Esophagus muscularis mucosa (tissue), 4 donors: Measurements from ENCODE around the gene ERBB4. TPM values are rescaled to one million over a fixed set of nuclear protein-coding genes. Genes with fewer than 3 reads are reported as not detected.

Experiments used
- DNase-seq: peaks from one replicate; pipeline ENCODE4 v3.0.0-alpha.2; 2017; ENCODE audit errors: extremely low spot score
- H3K27ac ChIP-seq, 4 donors: fragments of 200-600 bp; sonication (generic); replicated peaks in 1 of 4; 1 replicate in 3 of 4; 2 replicates in 1 of 4; pipeline ENCODE4 v1.5.1; 2016 to 2019; ENCODE audit warnings: mild to moderate bottlenecking in 1 of 4
- H3K27me3 ChIP-seq, 4 donors: fragments of 200-600 bp; sonication (generic); one replicate each; pipeline versions ENCODE4 v1.5.1 to v1.6.0; 2016 to 2019
- H3K36me3 ChIP-seq, 4 donors: fragments of 200-600 bp; sonication (generic); one replicate each; pipeline ENCODE4 v1.5.1; 2016 to 2019
- H3K4me1 ChIP-seq, 4 donors: fragments of 200-600 bp; sonication (generic); one replicate each; pipeline ENCODE4 v1.5.1; 2016 to 2019
- H3K4me3 ChIP-seq, 4 donors: fragments of 200-600 bp; sonication (generic); 1 replicate in 2 of 4; 2 replicates in 2 of 4; pipeline ENCODE4 v1.5.1; 2016 to 2019; ENCODE audit warnings: mild to moderate bottlenecking in 4 of 4, moderate library complexity in 1 of 4
- H3K9me3 ChIP-seq, 4 donors: fragments of 200-600 bp; sonication (generic); 1 replicate in 3 of 4; 2 replicates in 1 of 4; pipeline ENCODE4 v1.5.1; 2016 to 2019
- CTCF ChIP-seq, 3 experiments: fragments of 200-600 bp in 2 of 3; fragments of 450-650 bp in 1 of 3; sonication (generic) in 2 of 3; IDR thresholded peaks; one replicate each; pipeline ENCODE4 v1.5.1; 2017 to 2019; ENCODE audit warnings: antibody characterized with exemption in 3 of 3, mild to moderate bottlenecking in 2 of 3, moderate library complexity in 1 of 3
- EP300 ChIP-seq: sonication (generic); formaldehyde crosslinking; IDR thresholded peaks from one replicate; pipeline ENCODE4 v1.6.1; 2017; ENCODE audit warnings: antibody characterized with exemption
- POLR2A ChIP-seq: fragments of 450-650 bp; IDR thresholded peaks from one replicate; pipeline ENCODE4 v1.6.1; 2017; ENCODE audit warnings: antibody characterized with exemption, moderate library complexity, mild to moderate bottlenecking, low read depth
- POLR2AphosphoS5 ChIP-seq, 2 donors: sonication (generic); formaldehyde crosslinking; IDR thresholded peaks; one replicate each; pipeline ENCODE4 v1.6.1; 2017; ENCODE audit warnings: antibody characterized with exemption in 2 of 2
- WGBS: methylation state at CpG from one replicate; pipeline ENCODE4 v1.1.5; 2018; 5-methylcytosine and 5-hydroxymethylcytosine counted together
- intact Hi-C: fragments of 100-400 bp; cut with DNase I; formaldehyde crosslinking; loops from one replicate; pipeline ENCODE4 v1.15.1; 2023
- total RNA-seq, 4 donors: library from RNA; depleted of rRNA; stranded (reverse); fragments of >200 nt; gene quantifications; one replicate each; pipeline versions ENCODE4 v1.1.0 to v1.2.1, GENCODE V29; 2016

Gene ERBB4
- total RNA-seq, 4 donors from 2014 or later = under 0.01 to 0.19 (median 0.17) TPM

DNA sequence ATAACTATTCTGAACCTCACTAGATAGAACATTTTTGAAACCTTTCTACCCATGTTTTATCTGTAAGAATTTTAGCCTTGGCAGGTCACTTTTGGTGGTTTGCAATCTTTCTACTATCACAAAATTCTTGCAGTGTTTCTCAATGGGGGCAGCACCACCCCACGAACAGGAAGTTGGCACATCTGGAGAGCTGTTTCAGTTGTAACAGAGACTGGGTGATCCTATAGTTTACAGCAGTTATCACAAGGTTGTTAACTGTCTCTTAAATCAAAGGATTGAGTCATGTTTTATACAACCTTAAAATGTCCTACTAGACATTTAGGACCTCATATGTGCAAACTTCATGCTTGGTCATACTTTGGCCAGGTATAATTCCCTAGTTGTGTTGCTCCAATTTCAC is 829.2 kb downstream of the ERBB4 start:
- 70% methylated on average over 1 of the region's 1 CpG for WGBS
- H3K9me3 ChIP-seq = no peaks in the 10 kb centered on the region
- H3K36me3 ChIP-seq = no peaks in the 10 kb centered on the region
- no peaks in the 10 kb centered on the region for H3K27me3 ChIP-seq
- no peak overlapping the region for H3K27ac ChIP-seq
- no peak overlapping the region for H3K4me3 ChIP-seq
- DNase-seq = no peak
- TF ChIP-seq CTCF (IDR thresholded peaks at IDR 0.05) = no peak
- no peak for TF ChIP-seq POLR2AphosphoS5 (IDR thresholded peaks at IDR 0.05)
- TF ChIP-seq POLR2A = no peak
- TF ChIP-seq EP300 = no peak
- intact Hi-C loops = no loop called here
- H3K4me1 ChIP-seq = no peaks in the 10 kb centered on the region

DNA sequence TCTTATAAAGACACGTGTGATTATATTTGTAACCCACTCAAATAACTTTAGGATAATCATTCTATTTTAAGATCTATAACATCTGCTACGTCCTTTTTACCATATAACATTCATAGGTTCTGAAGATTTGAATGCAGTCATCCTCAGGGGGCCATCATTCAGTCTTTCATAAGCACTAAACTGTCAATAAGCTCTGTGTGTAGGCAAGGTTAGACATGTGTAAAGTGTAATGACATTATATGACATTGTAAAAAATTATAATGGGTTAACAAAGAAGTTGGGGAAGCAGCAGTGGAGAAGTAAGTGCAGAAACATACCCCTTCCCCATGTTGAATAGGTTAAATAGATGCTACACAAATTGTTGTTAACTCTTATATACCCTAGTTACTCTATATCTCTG is 845.9 kb downstream of the ERBB4 start:
- intact Hi-C loops = no loop called here
- no peaks in the 10 kb centered on the region for H3K4me1 ChIP-seq

DNA sequence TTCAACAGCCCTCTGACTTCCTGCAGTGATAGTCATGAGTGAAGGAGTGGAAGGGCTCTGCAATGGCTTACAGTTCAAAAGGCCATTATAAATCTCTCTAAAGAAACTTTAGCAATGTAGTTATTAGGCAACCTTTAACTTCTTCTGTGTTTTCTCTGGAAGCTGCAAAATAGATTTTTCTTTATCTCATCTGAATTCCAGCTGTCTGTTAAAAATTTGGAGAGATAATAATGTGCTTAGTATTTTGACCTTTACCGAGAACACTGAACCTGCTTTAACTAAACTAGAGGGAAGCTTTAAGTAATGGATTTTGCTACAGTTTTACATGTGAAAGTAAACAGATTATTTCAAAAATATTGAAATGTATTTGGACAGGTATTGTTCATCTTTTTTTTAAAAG is 847.9 kb downstream of the ERBB4 start:
- Histone ChIP-seq H3K9me3 (no peaks in the 10 kb centered on the region), H3K36me3 (no peaks in the 10 kb centered on the region), H3K27ac (no peak overlapping the region), H3K27me3 (no peaks in the 10 kb centered on the region), H3K4me3 (no peak overlapping the region), H3K4me1 (no peaks in the 10 kb centered on the region)
- no peak for DNase-seq
- 69% methylated on average over 1 of the region's 1 CpG for WGBS
- TF ChIP-seq POLR2AphosphoS5 (IDR thresholded peaks at IDR 0.05) (no peak), EP300 (no peak), CTCF (IDR thresholded peaks at IDR 0.05) (no peak), POLR2A (no peak)
- intact Hi-C loops = no loop called here

More for the DNA sequence above, 845.9 kb downstream of the ERBB4 start:
- Histone ChIP-seq H3K36me3 (no peaks in the 10 kb centered on the region), H3K9me3 (no peaks in the 10 kb centered on the region), H3K4me3 (no peak overlapping the region), H3K27ac (no peak overlapping the region), H3K27me3 (no peaks in the 10 kb centered on the region)
- no peak for DNase-seq
- no peak for TF ChIP-seq EP300
- no peak for TF ChIP-seq POLR2A
- no peak for TF ChIP-seq POLR2AphosphoS5 (IDR thresholded peaks at IDR 0.05)
- no peak for TF ChIP-seq CTCF (IDR thresholded peaks at IDR 0.05)
- 81% methylated on average over 2 of the region's 2 CpGs for WGBS

DNA sequence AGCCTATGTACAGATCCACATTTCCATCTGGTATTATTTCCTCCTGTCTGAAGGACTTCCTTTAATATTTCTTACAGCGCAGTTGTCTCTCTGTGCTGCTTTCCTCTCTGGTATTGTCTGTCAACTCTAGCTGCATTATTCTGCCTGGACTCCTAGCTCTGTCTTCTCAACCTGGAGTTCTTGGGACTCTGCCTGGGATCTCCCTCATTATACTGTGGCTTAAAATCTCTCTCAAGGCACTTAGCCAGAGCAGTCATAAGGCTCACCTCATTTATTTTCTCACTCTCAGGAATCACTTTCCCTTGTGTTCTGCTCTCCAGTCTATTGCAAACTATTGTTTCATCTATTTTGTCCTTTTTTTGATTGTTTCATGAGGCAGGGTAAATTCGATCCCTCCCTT is 850.4 kb downstream of the ERBB4 start:
- WGBS = 45% methylated on average over 2 of the region's 2 CpGs
- no peaks in the 10 kb centered on the region for H3K4me1 ChIP-seq
- TF ChIP-seq CTCF (IDR thresholded peaks at IDR 0.05) (no peak), POLR2A (no peak), EP300 (no peak), POLR2AphosphoS5 (IDR thresholded peaks at IDR 0.05) (no peak)
- no peaks in the 10 kb centered on the region for H3K36me3 ChIP-seq
- peaks cover 0 to 20% (median 10%) of the 10 kb centered on the region in 4 donors for H3K9me3 ChIP-seq
- no peaks in the 10 kb centered on the region for H3K27me3 ChIP-seq
- no peak overlapping the region for H3K4me3 ChIP-seq
- DNase-seq = no peak
- intact Hi-C loops = no loop called here
- H3K27ac ChIP-seq = no peak overlapping the region

GRCh38 chr2:211674715-211675114 is 863.9 kb downstream of the ERBB4 start:
- no peaks in the 10 kb centered on the region for H3K4me1 ChIP-seq
- 67% methylated on average over 2 of the region's 2 CpGs for WGBS
- TF ChIP-seq EP300 (no peak), POLR2AphosphoS5 (IDR thresholded peaks at IDR 0.05) (no peak), CTCF (IDR thresholded peaks at IDR 0.05) (no peak), POLR2A (no peak)

More at GRCh38 chr2:211674715-211675114, 863.9 kb downstream of the ERBB4 start:
- DNase-seq = no peak
- Histone ChIP-seq H3K9me3 (no peaks in the 10 kb centered on the region), H3K36me3 (no peaks in the 10 kb centered on the region), H3K27ac (no peak overlapping the region), H3K27me3 (no peaks in the 10 kb centered on the region), H3K4me3 (no peak overlapping the region)
- intact Hi-C loops = no loop called here
